IMR-90 (cell line): ENCODE data around the gene MICU1. TPM values are rescaled to one million over a fixed set of nuclear protein-coding genes. Genes with fewer than 3 reads are reported as not detected.

Experiments used
- ATAC-seq: fragments of 200-7000 bp; cut with Tn5 transposase; 2 replicates; pipeline ENCODE4 v1.9.1; 2020; ENCODE audit warnings: low read depth, mild to moderate bottlenecking, moderate library complexity
- BruUV-seq: library from RNA; stranded (reverse); fragments of 400-500 nt; replicated peaks from 2 replicates; lab custom pipeline; 2021; lab: Mats Ljungman, UMichigan
- CTCF ChIA-PET: fragments of 300-600 bp; formaldehyde crosslinking; extraction: SDS; loops from one replicate; lab custom pipeline; 2021; ENCODE audit warnings: antibody characterized with exemption; lab: Yijun Ruan, JAX
- POLR2A ChIA-PET: fragments of 300-600 bp; sonication (Branson Sonifier 250); formaldehyde crosslinking; loops from one replicate; lab custom pipeline; 2022; ENCODE audit warnings: antibody characterized with exemption; ENCODE audit not compliant: unreplicated experiment; lab: Charles Lee
- DNase-seq: peaks from one replicate; pipeline ENCODE4 v3.0.0; 2013
- H2AFZ ChIP-seq: replicated peaks from 2 replicates; pipeline ENCODE3; 2013; ENCODE audit warnings: low read length, mild to moderate bottlenecking; ENCODE audit not compliant: poor library complexity
- H2AK5ac ChIP-seq: 2 replicates; pipeline ENCODE4 v1.6.1; 2013; ENCODE audit warnings: low read depth, low read length, inconsistent platforms
- H2AK9ac ChIP-seq: replicated peaks from 2 replicates; pipeline ENCODE3; 2013; ENCODE audit warnings: mild to moderate bottlenecking, low read depth, low read length, moderate library complexity; ENCODE audit not compliant: poor library complexity
- H2BK120ac ChIP-seq: 2 replicates; pipeline ENCODE4 v1.6.1; 2013; ENCODE audit warnings: low read depth, low read length, inconsistent platforms
- H2BK15ac ChIP-seq: 3 replicates; pipeline ENCODE4 v1.6.1; 2013; ENCODE audit warnings: low read depth, low read length, inconsistent platforms
- H2BK20ac ChIP-seq: 2 replicates; pipeline ENCODE4 v1.6.1; 2013; ENCODE audit warnings: low read depth, mild to moderate bottlenecking, inconsistent platforms, low read length, moderate library complexity
- H2BK5ac ChIP-seq: 2 replicates; pipeline ENCODE4 v1.6.1; 2013; ENCODE audit warnings: mild to moderate bottlenecking, low read depth, low read length, inconsistent platforms; ENCODE audit not compliant: poor library complexity, severe bottlenecking
- H3K14ac ChIP-seq: replicated peaks from 2 replicates; pipeline ENCODE4 v1.6.1; 2013; ENCODE audit warnings: low read depth, low read length, inconsistent platforms
- H3K18ac ChIP-seq: 2 replicates; pipeline ENCODE4 v1.6.1; 2013; ENCODE audit warnings: low read depth, low read length, control low read depth
- H3K23ac ChIP-seq: 2 replicates; pipeline ENCODE4 v1.6.1; 2013; ENCODE audit warnings: low read depth, low read length, inconsistent platforms
- H3K27ac ChIP-seq: 2 replicates; pipeline ENCODE4 v1.5.1; 2013; ENCODE audit warnings: mild to moderate bottlenecking, control low read depth, low read length; ENCODE audit not compliant: insufficient read depth
- H3K27me3 ChIP-seq: 2 replicates; pipeline ENCODE4 v1.6.1; 2013; ENCODE audit warnings: low read length; ENCODE audit not compliant: control insufficient read depth, insufficient read depth
- H3K36me3 ChIP-seq: 2 replicates; pipeline ENCODE4 v1.6.1; 2013; ENCODE audit warnings: low read length, mixed read lengths; ENCODE audit not compliant: control insufficient read depth, insufficient read depth
- H3K4ac ChIP-seq: 2 replicates; pipeline ENCODE4 v1.6.1; 2013; ENCODE audit warnings: low read depth, low read length, inconsistent platforms
- H3K4me1 ChIP-seq: 2 replicates; pipeline ENCODE4 v1.6.1; 2013; ENCODE audit warnings: low read length, mixed read lengths; ENCODE audit not compliant: control insufficient read depth, insufficient read depth
- H3K4me2 ChIP-seq: 2 replicates; pipeline ENCODE4 v1.6.1; 2013; ENCODE audit warnings: low read depth, mild to moderate bottlenecking, control low read depth, low read length, moderate library complexity
- H3K4me3 ChIP-seq: 2 replicates; pipeline ENCODE4 v1.5.1; 2013; ENCODE audit warnings: low read depth, mild to moderate bottlenecking, control low read depth, low read length, moderate library complexity; ENCODE audit not compliant: insufficient read depth
- H3K56ac ChIP-seq: 2 replicates; pipeline ENCODE4 v1.6.1; 2013; ENCODE audit warnings: low read length, inconsistent platforms; ENCODE audit not compliant: insufficient read depth; ENCODE audit errors: extremely low read depth
- H3K79me1 ChIP-seq, 2 experiments: 2 replicates each; pipeline ENCODE4 v1.6.1; 2013; ENCODE audit warnings: low read length in 2 of 2, inconsistent platforms in 1 of 2, low read depth in 1 of 2
- H3K9ac ChIP-seq: 2 replicates; pipeline ENCODE4 v1.6.1; 2013; ENCODE audit warnings: low read depth, low read length, control low read depth
- H3K9me1 ChIP-seq: 2 replicates; pipeline ENCODE4 v1.6.1; 2013; ENCODE audit warnings: low read length, inconsistent platforms; ENCODE audit not compliant: insufficient read depth
- H3K9me3 ChIP-seq: 2 replicates; pipeline ENCODE4 v1.6.1; 2013; ENCODE audit warnings: low read length; ENCODE audit not compliant: control insufficient read depth, insufficient read depth
- H4K20me1 ChIP-seq: 2 replicates; pipeline ENCODE4 v1.6.1; 2013; ENCODE audit warnings: low read length, inconsistent platforms; ENCODE audit not compliant: insufficient read depth
- H4K5ac ChIP-seq: 2 replicates; pipeline ENCODE4 v1.6.1; 2013; ENCODE audit warnings: mild to moderate bottlenecking, low read depth, low read length, control low read depth
- H4K8ac ChIP-seq, 2 experiments: 2 replicates each; pipeline ENCODE4 v1.6.1; 2013; ENCODE audit warnings: low read depth in 2 of 2, low read length in 2 of 2, control low read depth in 1 of 2, inconsistent platforms in 1 of 2
- H4K91ac ChIP-seq: 2 replicates; pipeline ENCODE4 v1.6.1; 2013; ENCODE audit warnings: low read depth, low read length, inconsistent platforms; ENCODE audit not compliant: insufficient read depth
- BHLHE40 ChIP-seq: fragments of 150-350 bp; IDR thresholded peaks from 2 replicates; pipeline ENCODE4 v1.6.1; 2016; ENCODE audit warnings: mild to moderate bottlenecking, low read depth, low read length
- CEBPB ChIP-seq: IDR thresholded peaks from 2 replicates; pipeline ENCODE4 v1.6.1; 2012; ENCODE audit warnings: low read depth, low read length, improper control_type of control experiment
- CHD1 ChIP-seq: IDR thresholded peaks from 2 replicates; pipeline ENCODE4 v1.6.1; 2012; ENCODE audit warnings: low read depth, low read length, improper control_type of control experiment
- CTCF ChIP-seq: conservative IDR thresholded peaks from 2 replicates; pipeline ENCODE4 v1.5.1; 2012; ENCODE audit warnings: mild to moderate bottlenecking, low read depth, low read length, improper control_type of control experiment
- ELK1 ChIP-seq: fragments of 150-350 bp; IDR thresholded peaks from 2 replicates; pipeline ENCODE4 v1.6.1; 2016; ENCODE audit warnings: low read depth, mild to moderate bottlenecking, low read length, moderate library complexity, borderline replicate concordance
- FOS ChIP-seq: fragments of 150-350 bp; IDR thresholded peaks from 2 replicates; pipeline ENCODE4 v1.6.1; 2016; ENCODE audit warnings: low read depth, low read length
- MAFK ChIP-seq: IDR thresholded peaks from 2 replicates; pipeline ENCODE4 v1.6.1; 2012; ENCODE audit warnings: low read depth, low read length, improper control_type of control experiment
- MAZ ChIP-seq: IDR thresholded peaks from 2 replicates; pipeline ENCODE4 v1.6.1; 2012; ENCODE audit warnings: low read depth, mild to moderate bottlenecking, low read length, improper control_type of control experiment, moderate library complexity, borderline replicate concordance
- MXI1 ChIP-seq: IDR thresholded peaks from 2 replicates; pipeline ENCODE4 v1.6.1; 2012; ENCODE audit warnings: low read depth, mild to moderate bottlenecking, low read length, moderate library complexity, borderline replicate concordance
- NFE2L2 ChIP-seq: fragments of 150-350 bp; IDR thresholded peaks from 2 replicates; pipeline ENCODE4 v1.6.1; 2016; ENCODE audit warnings: low read depth, mild to moderate bottlenecking, low read length
- RAD21 ChIP-seq: IDR thresholded peaks from 2 replicates; pipeline ENCODE4 v1.6.1; 2012; ENCODE audit warnings: low read length, improper control_type of control experiment
- WGBS, 2 experiments: methylation state at CpG; one replicate each; pipeline versions ENCODE4 v1.1.5 to v1.1.7; 2013; ENCODE audit warnings: missing lambda C conversion rate in 2 of 2; ENCODE audit not compliant: insufficient read length in 1 of 2; ENCODE audit errors: extremely low coverage in 2 of 2; 5-methylcytosine and 5-hydroxymethylcytosine counted together
- dilution Hi-C: fragments of 300-500 bp; cut with HindIII; formaldehyde crosslinking; loops from one replicate; pipeline ENCODE4 v1.14.3; 2018; ENCODE audit warnings: low sequenced_read_pairs; ENCODE audit not compliant: unreplicated experiment
- in situ Hi-C: fragments of 300-500 bp; cut with MboI; formaldehyde crosslinking; loops from 3 replicates; pipeline ENCODE4 v1.14.3; 2019; ENCODE audit warnings: low sequenced_read_pairs, inconsistent platforms, mixed read lengths
- intact Hi-C: fragments of 100-400 bp; cut with micrococcal nuclease; formaldehyde crosslinking; loops from 2 replicates; pipeline ENCODE4 v1.10.0; 2022
- polyA plus RNA-seq, 3 experiments: library from polyadenylated mRNA; depleted of rRNA; stranded (reverse); fragments of >200 nt; gene quantifications; 2 replicates each; pipeline ENCODE4 v1.2.3, GENCODE V29; 2012; ENCODE audit warnings: low replicate concordance in 1 of 3
- total RNA-seq: library from RNA; depleted of rRNA; stranded (reverse); fragments of >200 nt; gene quantifications from 2 replicates; pipeline ENCODE4 v1.2.3, GENCODE V29; 2012

MICU1 gene
- total and polyA plus RNA-seq, 2 of the 4 experiments (the other 2 are of a cell fraction) = 43.6 to 44.7 TPM

- H3K4ac ChIP-seq = no peak overlapping the region
- no peak overlapping the region for H3K4me2 ChIP-seq
- TF ChIP-seq MAZ (no peak), MAFK (no peak), MXI1 (no peak), RAD21 (no peak), CEBPB (no peak), BHLHE40 (no peak), ELK1 (no peak), CHD1 (no peak), CTCF (no peak), NFE2L2 (no peak), FOS (no peak)
- no peak overlapping the region for H4K8ac ChIP-seq
- H2AFZ ChIP-seq = no peak overlapping the region
- H3K18ac ChIP-seq = no peak overlapping the region
- no peak overlapping the region for H2AK5ac ChIP-seq
- POLR2A ChIA-PET = no interaction called here
- dilution Hi-C loops = no loop called here
- H3K9me3 ChIP-seq = no peaks in the 10 kb centered on the region
- no peak overlapping the region for H2BK5ac ChIP-seq
- in situ Hi-C loops = no loop called here
- no peak overlapping the region for H2BK15ac ChIP-seq
- H3K9me1 ChIP-seq = peaks cover 7% of the 10 kb centered on the region
- no peak overlapping the region for H3K4me3 ChIP-seq
- ATAC-seq (no peak), DNase-seq (no peak)
- H3K56ac ChIP-seq = no peak overlapping the region
- H3K36me3 ChIP-seq = peaks cover 9% of the 10 kb centered on the region
- H3K14ac ChIP-seq = no peak overlapping the region
- H3K27ac ChIP-seq = no peak overlapping the region
- no peak overlapping the region for H4K5ac ChIP-seq
- no peak overlapping the region for H2BK20ac ChIP-seq
- H3K23ac ChIP-seq = no peak overlapping the region
- no peak overlapping the region for H3K9ac ChIP-seq
- no peak overlapping the region for H2AK9ac ChIP-seq
- no TSS peak for BruUV-seq
- no peaks in the 10 kb centered on the region; the same call in 1 of the 2 replicates for H4K20me1 ChIP-seq
- H3K79me1 ChIP-seq = peaks cover 10 to 31% of the 10 kb centered on the region in 2 experiments
- H2BK120ac ChIP-seq = no peak overlapping the region
- CTCF ChIA-PET = interaction anchor here (0.6 kb wide), 1 partner anchor 473 kb away, joined by 10 read pairs; no protein-coding TSS in a partner anchor
- no peaks in the 10 kb centered on the region for H3K27me3 ChIP-seq
- no CpG with 5 or more reads among the region's 6 CpGs for WGBS, 2 experiments
- H4K91ac ChIP-seq = no peak overlapping the region
- intact Hi-C loops = no loop called here
- peaks cover 6% of the 10 kb centered on the region; the same call in 1 of the 2 replicates for H3K4me1 ChIP-seq
These were observed 62.4 kb downstream of the MICU1 start for GRCh38 chr10:72563327-72563932.
